PC-3 (cell line): Measurements from ENCODE around the gene KRT75. TPM values are rescaled to one million over a fixed set of nuclear protein-coding genes. Genes with fewer than 3 reads are reported as not detected.

ENCODE experiments used
- ATAC-seq: fragments of 200-7000 bp; cut with Tn5 transposase; 2 replicates; pipeline ENCODE4 v1.9.1; 2020; ENCODE audit warnings: mild to moderate bottlenecking, moderate library complexity
- BruUV-seq: library from RNA; stranded (reverse); fragments of 400-500 nt; replicated peaks from 2 replicates; lab custom pipeline; 2021; lab: Mats Ljungman, UMichigan
- CTCF ChIA-PET: fragments of 300-600 bp; sonication (Branson Sonifier 250); formaldehyde crosslinking; loops from one replicate; lab custom pipeline; 2022; ENCODE audit warnings: antibody characterized with exemption; lab: Charles Lee
- POLR2A ChIA-PET: fragments of 300-600 bp; sonication (Branson Sonifier 250); formaldehyde crosslinking; loops from one replicate; lab custom pipeline; 2022; ENCODE audit warnings: antibody characterized with exemption; ENCODE audit not compliant: unreplicated experiment; lab: Charles Lee
- DNase-seq: peaks from one replicate; pipeline ENCODE4 v3.0.0-alpha.2; 2015
- H2AFZ ChIP-seq: fragments of 300-600 bp; sonication (generic); 2 replicates; pipeline ENCODE4 v1.6.0; 2016; ENCODE audit warnings: antibody characterized with exemption, low read length
- H3F3A ChIP-seq: fragments of 300-600 bp; sonication (generic); one replicate; pipeline ENCODE4 v1.6.0; 2017; ENCODE audit warnings: antibody characterized with exemption, low read length, control low read depth, mild to moderate bottlenecking; ENCODE audit not compliant: unreplicated experiment
- H3K27ac ChIP-seq: fragments of 300-600 bp; sonication (generic); 2 replicates; pipeline ENCODE4 v1.5.1; 2016; ENCODE audit warnings: mild to moderate bottlenecking, low read length
- H3K27me3 ChIP-seq: fragments of 300-600 bp; sonication (generic); 2 replicates; pipeline ENCODE4 v1.6.1; 2016; ENCODE audit warnings: low read length, mixed read lengths
- H3K36me3 ChIP-seq: fragments of 300-600 bp; sonication (generic); 2 replicates; pipeline ENCODE4 v1.6.1; 2016; ENCODE audit warnings: low read depth, mixed run types, low read length, mixed read lengths
- H3K4me1 ChIP-seq: fragments of 300-600 bp; sonication (generic); 2 replicates; pipeline ENCODE4 v1.5.1; 2016; ENCODE audit warnings: low read length; ENCODE audit not compliant: insufficient read depth
- H3K4me2 ChIP-seq: fragments of 300-600 bp; sonication (generic); 2 replicates; pipeline ENCODE4 v1.6.0; 2016; ENCODE audit warnings: low read length
- H3K4me3 ChIP-seq: fragments of 300-600 bp; sonication (generic); 2 replicates; pipeline ENCODE4 v1.5.1; 2016; ENCODE audit warnings: mild to moderate bottlenecking, low read length, mixed read lengths
- H3K79me2 ChIP-seq: fragments of 300-600 bp; sonication (generic); 2 replicates; pipeline ENCODE4 v1.6.1; 2017; ENCODE audit warnings: low read length, mixed read lengths
- H3K9ac ChIP-seq: fragments of 300-600 bp; sonication (generic); 2 replicates; pipeline ENCODE4 v1.6.0; 2016; ENCODE audit warnings: mild to moderate bottlenecking, low read length
- H3K9me2 ChIP-seq: fragments of 300-600 bp; sonication (generic); replicated peaks from 2 replicates; pipeline ENCODE4 v1.6.1; 2016; ENCODE audit warnings: mixed run types, low read length, mixed read lengths
- H3K9me3 ChIP-seq: fragments of 300-600 bp; sonication (generic); 2 replicates; pipeline ENCODE4 v1.6.1; 2016; ENCODE audit warnings: low read length, mixed read lengths
- H4K20me1 ChIP-seq: fragments of 300-600 bp; sonication (generic); 2 replicates; pipeline ENCODE4 v1.6.1; 2016; ENCODE audit warnings: low read length, mixed read lengths
- EZH2 ChIP-seq: fragments of 300-600 bp; sonication (generic); IDR thresholded peaks from one replicate; pipeline ENCODE4 v1.6.1; 2017; ENCODE audit warnings: antibody characterized with exemption, mild to moderate bottlenecking, low read length; ENCODE audit not compliant: unreplicated experiment
- EZH2phosphoT487 ChIP-seq: fragments of 300-600 bp; sonication (generic); IDR thresholded peaks from 2 replicates; pipeline ENCODE4 v1.6.1; 2018; ENCODE audit warnings: mild to moderate bottlenecking, antibody characterized with exemption, low read length, borderline replicate concordance
- intact Hi-C: fragments of 100-400 bp; cut with micrococcal nuclease; formaldehyde crosslinking; loops from 2 replicates; pipeline ENCODE4 v1.9.0; 2023
- total RNA-seq: library from RNA; depleted of rRNA; stranded (reverse); fragments of >200 nt; gene quantifications from 2 replicates; pipeline ENCODE4 v1.2.3, GENCODE V29; 2014
- TF ChIP-seq, protein P1 (sequence below): fragments of 300-600 bp; sonication (generic); conservative IDR thresholded peaks from 2 replicates; pipeline ENCODE4 v1.5.1; 2017; ENCODE audit warnings: antibody characterized with exemption, low read depth, mild to moderate bottlenecking, low read length

KRT75 gene
- total RNA-seq, 1 experiment from 2014 or later: 38.5 TPM

GRCh38 chr12:52427083-52427482 lies 7.1 kb downstream of the KRT75 start:
- Histone ChIP-seq H3K27me3 (no peaks in the 10 kb centered on the region), H3K4me3 (no peak overlapping the region), H3K79me2 (no peaks in the 10 kb centered on the region), H3K9ac (no peak overlapping the region), H3F3A (no peaks in the 10 kb centered on the region), H3K36me3 (no peaks in the 10 kb centered on the region), H3K4me1 (peaks cover 19% of the 10 kb centered on the region; the same call in 1 of the 2 replicates), H3K4me2 (no peak overlapping the region), H2AFZ (no peak overlapping the region), H4K20me1 (no peaks in the 10 kb centered on the region), H3K27ac (peak overlapping the region; percentile 52), H3K9me2 (no peaks in the 10 kb centered on the region), H3K9me3 (no peaks in the 10 kb centered on the region)
- ATAC-seq (peak; percentile 61), DNase-seq (peak; percentile 47)
- intact Hi-C loops: loop anchor here (1.0 kb wide), 1 partner anchor 27 kb away; no protein-coding TSS in a partner anchor
- CTCF ChIA-PET: no interaction called here
- BruUV-seq: no TSS peak
- TF ChIP-seq, protein P1, sequence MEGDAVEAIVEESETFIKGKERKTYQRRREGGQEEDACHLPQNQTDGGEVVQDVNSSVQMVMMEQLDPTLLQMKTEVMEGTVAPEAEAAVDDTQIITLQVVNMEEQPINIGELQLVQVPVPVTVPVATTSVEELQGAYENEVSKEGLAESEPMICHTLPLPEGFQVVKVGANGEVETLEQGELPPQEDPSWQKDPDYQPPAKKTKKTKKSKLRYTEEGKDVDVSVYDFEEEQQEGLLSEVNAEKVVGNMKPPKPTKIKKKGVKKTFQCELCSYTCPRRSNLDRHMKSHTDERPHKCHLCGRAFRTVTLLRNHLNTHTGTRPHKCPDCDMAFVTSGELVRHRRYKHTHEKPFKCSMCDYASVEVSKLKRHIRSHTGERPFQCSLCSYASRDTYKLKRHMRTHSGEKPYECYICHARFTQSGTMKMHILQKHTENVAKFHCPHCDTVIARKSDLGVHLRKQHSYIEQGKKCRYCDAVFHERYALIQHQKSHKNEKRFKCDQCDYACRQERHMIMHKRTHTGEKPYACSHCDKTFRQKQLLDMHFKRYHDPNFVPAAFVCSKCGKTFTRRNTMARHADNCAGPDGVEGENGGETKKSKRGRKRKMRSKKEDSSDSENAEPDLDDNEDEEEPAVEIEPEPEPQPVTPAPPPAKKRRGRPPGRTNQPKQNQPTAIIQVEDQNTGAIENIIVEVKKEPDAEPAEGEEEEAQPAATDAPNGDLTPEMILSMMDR: no peak
- TF ChIP-seq EZH2 (no peak), EZH2phosphoT487 (no peak)
- POLR2A ChIA-PET: no interaction called here

GRCh38 chr12:52426034-52426433 lies 8.1 kb downstream of the KRT75 start:
- DNase-seq (no peak), ATAC-seq (no peak)
- ChIA-PET CTCF (no interaction called here), POLR2A (no interaction called here)
- Histone ChIP-seq H3K36me3 (no peaks in the 10 kb centered on the region), H3K4me1 (peaks cover 19% of the 10 kb centered on the region; the same call in 1 of the 2 replicates), H4K20me1 (no peaks in the 10 kb centered on the region), H3K27ac (no peak overlapping the region), H3K9ac (no peak overlapping the region), H3K9me2 (no peaks in the 10 kb centered on the region), H3K79me2 (no peaks in the 10 kb centered on the region), H3K27me3 (no peaks in the 10 kb centered on the region), H3K4me2 (no peak overlapping the region), H3F3A (no peaks in the 10 kb centered on the region), H2AFZ (no peak overlapping the region), H3K9me3 (no peaks in the 10 kb centered on the region), H3K4me3 (no peak overlapping the region)
- intact Hi-C loops: no loop called here
- no TSS peak for BruUV-seq
- no peak for TF ChIP-seq EZH2phosphoT487
- TF ChIP-seq, protein P1: no peak
- TF ChIP-seq EZH2: no peak

DNA sequence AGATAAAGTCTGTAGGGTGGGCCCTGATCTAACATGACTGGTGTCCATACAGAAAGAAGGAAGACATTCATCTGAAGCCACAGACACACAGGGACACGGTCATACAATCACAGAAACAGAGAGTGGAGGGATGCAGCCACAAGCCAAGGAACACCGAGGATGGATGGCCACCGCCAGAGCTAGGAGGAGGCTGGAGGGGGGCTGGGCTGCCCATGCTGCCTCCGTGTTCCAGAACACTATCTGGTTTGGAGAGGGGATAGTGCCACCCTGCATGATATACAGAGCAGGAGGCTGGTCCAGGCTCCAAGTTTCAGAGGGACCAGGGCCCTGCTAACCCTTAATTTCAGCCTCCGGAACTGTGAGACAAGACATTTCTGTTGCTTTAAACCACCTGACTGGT lies 8.7 kb downstream of the KRT75 start:
- Histone ChIP-seq H3K9me2 (no peaks in the 10 kb centered on the region), H3K9ac (no peak overlapping the region), H3K9me3 (no peaks in the 10 kb centered on the region), H3F3A (no peaks in the 10 kb centered on the region), H4K20me1 (no peaks in the 10 kb centered on the region), H3K4me3 (no peak overlapping the region), H2AFZ (no peak overlapping the region), H3K79me2 (no peaks in the 10 kb centered on the region), H3K27me3 (no peaks in the 10 kb centered on the region), H3K4me2 (no peak overlapping the region), H3K4me1 (peaks cover 19% of the 10 kb centered on the region; the same call in 1 of the 2 replicates), H3K36me3 (no peaks in the 10 kb centered on the region), H3K27ac (no peak overlapping the region)
- CTCF ChIA-PET: no interaction called here
- BruUV-seq: no TSS peak
- no peak for TF ChIP-seq EZH2phosphoT487
- TF ChIP-seq, protein P1: no peak
- POLR2A ChIA-PET: no interaction called here
- intact Hi-C loops: no loop called here
- ATAC-seq: no peak
- no peak for DNase-seq
